DMS153 treated with DMSO at 0.1 percent for 48 hours (cell line): ENCODE measurements around the gene S100A3.
"Not testable (repeated sequence)": the region's sequence is repeated elsewhere in the genome, so short reads cannot be mapped to it uniquely, and the experiment has no call there.

Experiments used
- DNase-seq: peaks from one replicate; lab custom pipeline; 2025; ENCODE audit not compliant: unreplicated experiment; lab: John Stamatoyannopoulos, UW

S100A3 gene

GRCh38 chr1:153569465-153569864 lies 20.4 kb upstream of the S100A3 start:
- no peak for DNase-seq

GRCh38 chr1:153568367-153569099 lies 19.5 kb upstream of the S100A3 start:
- peak; percentile 99 for DNase-seq

- DNase-seq, result peak; percentile 79
Measured at GRCh38 chr1:153567621-153568366, 18.7 kb upstream of the S100A3 start.

- peak; percentile 96 for DNase-seq
Measured at GRCh38 chr1:153566414-153567371, 17.6 kb upstream of the S100A3 start.

- DNase-seq, result peak; percentile 47
Measured at GRCh38 chr1:153565529-153566374, 16.7 kb upstream of the S100A3 start, which contains the start of gene S100A2. Gene S100A2, minus strand, starts transcription at chr1:153565844. Its CDS starts 1,967 bp downstream, at chr1:153563877.

GRCh38 chr1:153563991-153564390 lies 14.9 kb upstream of the S100A3 start:
- no peak for DNase-seq

- no peak for DNase-seq
Measured at GRCh38 chr1:153563483-153563901, 14.4 kb upstream of the S100A3 start.

GRCh38 chr1:153562021-153562420 lies 13.0 kb upstream of the S100A3 start:
- not testable (repeated sequence) for DNase-seq

GRCh38 chr1:153561466-153561985 lies 12.5 kb upstream of the S100A3 start:
- no peak for DNase-seq

GRCh38 chr1:153560771-153561465 lies 11.9 kb upstream of the S100A3 start:
- DNase-seq, result no peak

GRCh38 chr1:153560241-153560640 lies 11.2 kb upstream of the S100A3 start:
- no peak for DNase-seq

GRCh38 chr1:153557877-153558276 lies 8.8 kb upstream of the S100A3 start:
- DNase-seq, result no peak

GRCh38 chr1:153556348-153556747 lies 7.3 kb upstream of the S100A3 start:
- no peak for DNase-seq

- DNase-seq, result no peak
Measured at GRCh38 chr1:153553830-153554541, 4.9 kb upstream of the S100A3 start.

GRCh38 chr1:153553096-153553495 lies 4.0 kb upstream of the S100A3 start:
- no peak for DNase-seq

GRCh38 chr1:153552335-153552734 lies 3.3 kb upstream of the S100A3 start:
- no peak for DNase-seq

- no peak for DNase-seq
Measured at GRCh38 chr1:153550827-153551500, 1.9 kb upstream of the S100A3 start.

GRCh38 chr1:153550398-153550758 lies 1.3 kb upstream of the S100A3 start:
- no peak for DNase-seq
